Keratinocyte (primary cell): Measurements from ENCODE around the gene ABCC8. TPM values are rescaled to one million over a fixed set of nuclear protein-coding genes. Genes with fewer than 3 reads are reported as not detected.

ENCODE experiments used
- DNase-seq: peaks from one replicate; pipeline ENCODE4 v3.0.0-alpha.2; 2011; ENCODE audit warnings: low read depth, missing footprints, low spot score
- FAIRE-seq: peaks from 2 replicates; lab custom pipeline; 2011; peaks lifted over from hg19 to GRCh38; lab: Jason Lieb, UNC
- H2AFZ ChIP-seq: 2 replicates; pipeline ENCODE4 v1.6.0; 2012; ENCODE audit warnings: low read length, control low read depth, inconsistent platforms; ENCODE audit not compliant: control insufficient read depth
- H3K27ac ChIP-seq: 2 replicates; pipeline ENCODE4 v1.5.1; 2011; ENCODE audit warnings: low read length; ENCODE audit not compliant: control insufficient read depth, insufficient read depth
- H3K27me3 ChIP-seq: 3 replicates; pipeline ENCODE4 v1.6.0; 2011; ENCODE audit warnings: low read length; ENCODE audit not compliant: control insufficient read depth, insufficient read depth; ENCODE audit errors: extremely low read depth
- H3K36me3 ChIP-seq, 2 experiments: 2 replicates in 1 of 2; 3 replicates in 1 of 2; pipeline ENCODE4 v1.5.1; 2011; ENCODE audit warnings: low read length in 2 of 2, mild to moderate bottlenecking in 1 of 2; ENCODE audit not compliant: control insufficient read depth in 2 of 2, insufficient read depth in 2 of 2; ENCODE audit errors: extremely low read depth in 1 of 2
- H3K4me1 ChIP-seq: 3 replicates; pipeline ENCODE4 v1.5.1; 2011; ENCODE audit warnings: low read length; ENCODE audit not compliant: control insufficient read depth, insufficient read depth; ENCODE audit errors: extremely low read depth
- H3K4me2 ChIP-seq: 3 replicates; pipeline ENCODE4 v1.6.0; 2011; ENCODE audit warnings: low read depth, low read length; ENCODE audit not compliant: control insufficient read depth, insufficient read depth; ENCODE audit errors: extremely low read depth
- H3K4me3 ChIP-seq, 3 experiments: fragments of 200-600 bp in 1 of 3; sonication (generic) in 1 of 3; 2 replicates in 2 of 3; 3 replicates in 1 of 3; pipeline ENCODE4 v1.5.1; 2011 to 2016; ENCODE audit warnings: low read length in 3 of 3, mild to moderate bottlenecking in 3 of 3, control low read depth in 2 of 3, inconsistent platforms in 1 of 3, low read depth in 1 of 3, mixed read lengths in 1 of 3, mixed run types in 1 of 3, moderate library complexity in 1 of 3; ENCODE audit not compliant: control insufficient read depth in 2 of 3, insufficient read depth in 2 of 3; ENCODE audit errors: extremely low read depth in 1 of 3
- H3K79me2 ChIP-seq: 2 replicates; pipeline ENCODE4 v1.6.0; 2012; ENCODE audit warnings: low read length; ENCODE audit not compliant: control insufficient read depth, insufficient read depth
- H3K9ac ChIP-seq: 3 replicates; pipeline ENCODE4 v1.6.0; 2011; ENCODE audit warnings: low read length; ENCODE audit not compliant: control insufficient read depth, insufficient read depth; ENCODE audit errors: extremely low read depth
- H3K9me1 ChIP-seq: 3 replicates; pipeline ENCODE4 v1.6.0; 2011; ENCODE audit warnings: low read length; ENCODE audit not compliant: control insufficient read depth, insufficient read depth; ENCODE audit errors: extremely low read depth
- H3K9me3 ChIP-seq: 2 replicates; pipeline ENCODE4 v1.5.1; 2012; ENCODE audit warnings: low read depth, low read length; ENCODE audit not compliant: control insufficient read depth
- H4K20me1 ChIP-seq: 3 replicates; pipeline ENCODE4 v1.6.0; 2011; ENCODE audit warnings: low read length; ENCODE audit not compliant: control insufficient read depth, insufficient read depth; ENCODE audit errors: extremely low read depth
- EZH2 ChIP-seq: IDR thresholded peaks from one replicate; pipeline ENCODE4 v1.6.1; 2012; ENCODE audit warnings: inconsistent platforms, mild to moderate bottlenecking, low read length, moderate library complexity
- dilution Hi-C: fragments of 300-500 bp; cut with MboI; formaldehyde crosslinking; loops from one replicate; pipeline ENCODE4 v1.7.0; 2020; ENCODE audit warnings: low sequenced_read_pairs; ENCODE audit not compliant: extremely low pct_ligation_motif_present
- polyA plus RNA-seq, 5 experiments: library from polyadenylated mRNA; depleted of rRNA in 3 of 5; stranded (reverse) in 3 of 5; stranded (forward) in 1 of 5; unstranded in 1 of 5; fragments of >200 nt; gene quantifications; 1 replicate in 1 of 5; 2 replicates in 3 of 5; 3 replicates in 1 of 5; pipeline versions ENCODE4 v1.2.1 to v1.2.3, GENCODE V29; 2011 to 2012; ENCODE audit warnings: missing spikeins in 2 of 5, low read depth in 1 of 5, low replicate concordance in 1 of 5
- TF ChIP-seq, protein P1 (sequence below), 3 experiments: IDR thresholded peaks in 1 of 3; conservative IDR thresholded peaks in 1 of 3; optimal IDR thresholded peaks in 1 of 3; 2 replicates in 2 of 3; 3 replicates in 1 of 3; pipeline versions ENCODE3 to v1.5.1; 2011; ENCODE audit warnings: low read length in 3 of 3, mild to moderate bottlenecking in 3 of 3, moderate library complexity in 2 of 3, control low read depth in 1 of 3, inconsistent platforms in 1 of 3; ENCODE audit not compliant: insufficient read depth in 2 of 3; ENCODE audit errors: extremely low read depth in 1 of 3

Gene ABCC8
- polyA plus RNA-seq, 1 donor (not counting 4 experiments of a cell fraction or from before 2014, with no cell fraction given): not detected

DNA sequence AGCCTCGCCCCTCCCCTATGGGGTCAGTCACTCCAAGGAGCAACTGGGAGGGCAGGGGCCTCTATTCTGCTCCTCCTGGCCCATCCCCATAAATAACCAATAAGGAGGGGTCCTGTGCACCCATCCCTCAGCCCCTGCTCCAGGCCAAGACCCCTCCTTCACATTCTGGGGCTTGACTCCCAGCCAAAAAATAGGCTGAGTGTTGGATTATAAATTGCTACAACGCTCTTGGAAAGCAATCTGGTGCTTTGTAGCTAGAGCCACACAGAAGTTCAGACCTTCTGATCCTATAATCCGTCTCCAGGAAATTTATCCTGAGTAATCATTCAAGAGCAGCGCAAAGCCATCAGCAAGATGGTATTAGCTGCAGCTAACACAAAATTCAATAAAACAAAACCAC lies 42.5 kb downstream of the ABCC8 start:
- H3K79me2 ChIP-seq: no peaks in the 10 kb centered on the region
- H3K4me3 ChIP-seq: no peak overlapping the region
- no peak for FAIRE-seq
- H3K36me3 ChIP-seq: no peaks in the 10 kb centered on the region
- no peaks in the 10 kb centered on the region for H4K20me1 ChIP-seq
- no peaks in the 10 kb centered on the region for H3K4me1 ChIP-seq
- DNase-seq: no peak
- H3K9me1 ChIP-seq: no peaks in the 10 kb centered on the region
- no peak overlapping the region for H3K27ac ChIP-seq
- H3K4me2 ChIP-seq: no peak overlapping the region
- no peak for TF ChIP-seq EZH2
- TF ChIP-seq, protein P1, sequence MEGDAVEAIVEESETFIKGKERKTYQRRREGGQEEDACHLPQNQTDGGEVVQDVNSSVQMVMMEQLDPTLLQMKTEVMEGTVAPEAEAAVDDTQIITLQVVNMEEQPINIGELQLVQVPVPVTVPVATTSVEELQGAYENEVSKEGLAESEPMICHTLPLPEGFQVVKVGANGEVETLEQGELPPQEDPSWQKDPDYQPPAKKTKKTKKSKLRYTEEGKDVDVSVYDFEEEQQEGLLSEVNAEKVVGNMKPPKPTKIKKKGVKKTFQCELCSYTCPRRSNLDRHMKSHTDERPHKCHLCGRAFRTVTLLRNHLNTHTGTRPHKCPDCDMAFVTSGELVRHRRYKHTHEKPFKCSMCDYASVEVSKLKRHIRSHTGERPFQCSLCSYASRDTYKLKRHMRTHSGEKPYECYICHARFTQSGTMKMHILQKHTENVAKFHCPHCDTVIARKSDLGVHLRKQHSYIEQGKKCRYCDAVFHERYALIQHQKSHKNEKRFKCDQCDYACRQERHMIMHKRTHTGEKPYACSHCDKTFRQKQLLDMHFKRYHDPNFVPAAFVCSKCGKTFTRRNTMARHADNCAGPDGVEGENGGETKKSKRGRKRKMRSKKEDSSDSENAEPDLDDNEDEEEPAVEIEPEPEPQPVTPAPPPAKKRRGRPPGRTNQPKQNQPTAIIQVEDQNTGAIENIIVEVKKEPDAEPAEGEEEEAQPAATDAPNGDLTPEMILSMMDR (optimal IDR thresholded peaks at IDR 0.05 in 1 of 3, IDR thresholded peaks at IDR 0.05 in 1 of 3, conservative IDR thresholded peaks at IDR 0.05 in 1 of 3; ENCODE audit: extremely low read depth in 1 of 3, insufficient read depth in 2 of 3, low read length in 3 of 3): no peak
- no peaks in the 10 kb centered on the region for H3K9me3 ChIP-seq
- no peaks in the 10 kb centered on the region for H3K27me3 ChIP-seq
- no peak overlapping the region for H3K9ac ChIP-seq
- dilution Hi-C loops: no loop called here
- H2AFZ ChIP-seq: no peak overlapping the region

DNA sequence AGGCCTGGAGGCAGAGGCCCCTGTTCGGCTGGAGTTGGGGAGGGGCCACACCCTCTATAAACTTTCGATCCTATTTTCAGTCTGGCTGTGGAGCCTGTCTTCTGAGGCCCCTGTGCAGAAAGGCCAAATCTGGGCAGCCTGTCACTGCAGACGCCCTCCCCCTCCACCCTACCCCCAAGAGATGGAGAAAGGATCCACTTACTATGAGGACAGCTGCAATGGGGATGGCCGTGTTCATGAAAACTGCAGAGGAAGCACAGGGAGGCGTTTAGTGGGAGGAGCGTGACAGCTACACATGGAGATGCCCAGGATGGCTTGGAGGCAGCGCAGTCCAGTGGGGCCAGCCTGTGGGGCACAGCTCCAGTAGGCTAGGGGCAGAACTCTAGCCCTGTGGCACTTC lies 44.6 kb downstream of the ABCC8 start:
- no peak overlapping the region for H3K9ac ChIP-seq
- H4K20me1 ChIP-seq: no peaks in the 10 kb centered on the region
- dilution Hi-C loops: no loop called here
- no peak overlapping the region for H2AFZ ChIP-seq
- FAIRE-seq (no peak), DNase-seq (no peak)
- no peak overlapping the region for H3K27ac ChIP-seq
- H3K4me2 ChIP-seq: no peak overlapping the region
- no peak overlapping the region for H3K4me3 ChIP-seq
- TF ChIP-seq, protein P1 (optimal IDR thresholded peaks at IDR 0.05 in 1 of 3, IDR thresholded peaks at IDR 0.05 in 1 of 3, conservative IDR thresholded peaks at IDR 0.05 in 1 of 3; ENCODE audit: extremely low read depth in 1 of 3, insufficient read depth in 2 of 3, low read length in 3 of 3): no peak
- no peak for TF ChIP-seq EZH2
- no peaks in the 10 kb centered on the region for H3K9me3 ChIP-seq
- no peaks in the 10 kb centered on the region for H3K36me3 ChIP-seq
- H3K4me1 ChIP-seq: no peaks in the 10 kb centered on the region
- H3K27me3 ChIP-seq: peaks cover 5% of the 10 kb centered on the region
- H3K9me1 ChIP-seq: no peaks in the 10 kb centered on the region
- no peaks in the 10 kb centered on the region for H3K79me2 ChIP-seq
